B cell (primary cell): Measurements from ENCODE around the gene IMMP2L. TPM values are rescaled to one million over a fixed set of nuclear protein-coding genes. Genes with fewer than 3 reads are reported as not detected.

Experiments
- ATAC-seq: fragments of 200-7000 bp; cut with Tn5 transposase; one replicate; pipeline ENCODE4 v1.10.0; 2021; ENCODE audit warnings: low read depth, mild to moderate bottlenecking, moderate number of reproducible peaks, moderate library complexity
- CTCF ChIA-PET: fragments of 350-600 bp; sonication (Branson Sonifier 250); formaldehyde crosslinking; loops from one replicate; lab custom pipeline; 2021; ENCODE audit warnings: antibody characterized with exemption, inconsistent platforms; lab: Charles Lee
- POLR2A ChIA-PET: fragments of 350-600 bp; sonication (Branson Sonifier 250); formaldehyde crosslinking; loops from one replicate; lab custom pipeline; 2021; ENCODE audit warnings: antibody characterized with exemption; lab: Charles Lee
- DNase-seq: peaks from one replicate; pipeline ENCODE4 v3.0.0; 2013
- H2AFZ ChIP-seq: 2 replicates; pipeline ENCODE4 v1.6.1; 2012; ENCODE audit warnings: mild to moderate bottlenecking, low read depth, low read length; ENCODE audit not compliant: insufficient read depth, poor library complexity, severe bottlenecking
- H3K27ac ChIP-seq, 2 donors: 1 replicate in 1 of 2; 2 replicates in 1 of 2; pipeline ENCODE4 v1.5.1; 2012 to 2013; ENCODE audit warnings: low read length in 2 of 2, mild to moderate bottlenecking in 2 of 2, moderate library complexity in 1 of 2
- H3K27me3 ChIP-seq, 4 experiments: fragments of 200-600 bp in 1 of 4; sonication (generic) in 1 of 4; replicated peaks in 1 of 4; 1 replicate in 2 of 4; 2 replicates in 2 of 4; pipeline versions ENCODE4 v1.6.1 to v1.7.0; 2013 to 2016; ENCODE audit warnings: low read length in 3 of 4, mild to moderate bottlenecking in 2 of 4, mixed read lengths in 1 of 4, moderate library complexity in 1 of 4; ENCODE audit not compliant: insufficient read depth in 4 of 4, control insufficient read depth in 3 of 4; ENCODE audit errors: control extremely low read depth in 1 of 4
- H3K36me3 ChIP-seq, 2 experiments: replicated peaks in 1 of 2; 1 replicate in 1 of 2; 2 replicates in 1 of 2; pipeline versions ENCODE4 v1.6.1 to v1.7.1; 2013; ENCODE audit warnings: low read length in 1 of 2; ENCODE audit not compliant: insufficient read depth in 2 of 2, control insufficient read depth in 1 of 2; ENCODE audit errors: control extremely low read depth in 1 of 2, extremely low read depth in 1 of 2
- H3K4me1 ChIP-seq, 2 donors: fragments of 200-600 bp in 1 of 2; sonication (generic) in 1 of 2; 1 replicate in 1 of 2; 2 replicates in 1 of 2; pipeline versions ENCODE4 v1.5.1 to v1.6.1; 2013 to 2017; ENCODE audit warnings: low read length in 2 of 2; ENCODE audit not compliant: control insufficient read depth in 2 of 2, insufficient read depth in 2 of 2
- H3K4me2 ChIP-seq: replicated peaks from 2 replicates; pipeline ENCODE3; 2012; ENCODE audit warnings: mild to moderate bottlenecking, low read depth, low read length; ENCODE audit not compliant: poor library complexity, severe bottlenecking
- H3K4me3 ChIP-seq, 5 experiments: fragments of 200-600 bp in 1 of 5; sonication (generic) in 1 of 5; 1 replicate in 3 of 5; 2 replicates in 2 of 5; pipeline versions ENCODE4 v1.5.1 to v1.7.0; 2011 to 2016; ENCODE audit warnings: low read length in 4 of 5, mild to moderate bottlenecking in 4 of 5, low read depth in 2 of 5, control low read depth in 1 of 5, moderate library complexity in 1 of 5; ENCODE audit not compliant: insufficient read depth in 1 of 5; ENCODE audit errors: control extremely low read depth in 1 of 5, extremely low read depth in 1 of 5
- H3K79me2 ChIP-seq: fragments of 200-600 bp; sonication (generic); one replicate; pipeline ENCODE4 v1.6.0; 2016; ENCODE audit warnings: low read length; ENCODE audit not compliant: control insufficient read depth, insufficient read depth
- H3K9ac ChIP-seq: fragments of 200-600 bp; sonication (generic); 2 replicates; pipeline ENCODE4 v1.6.1; 2017; ENCODE audit warnings: mild to moderate bottlenecking, low read length, moderate library complexity
- H3K9me3 ChIP-seq, 3 donors: one replicate each; pipeline versions ENCODE4 v1.6.1 to v1.7.1; 2013; ENCODE audit warnings: low read length in 2 of 3; ENCODE audit not compliant: control insufficient read depth in 2 of 3, insufficient read depth in 1 of 3; ENCODE audit errors: control extremely low read depth in 1 of 3
- H4K20me1 ChIP-seq: 2 replicates; pipeline ENCODE4 v1.6.0; 2012; ENCODE audit warnings: mild to moderate bottlenecking, low read length; ENCODE audit not compliant: insufficient read depth, control insufficient read depth, poor library complexity, severe bottlenecking
- H3K27ac Mint-ChIP-seq: one replicate; pipeline ENCODE4 v1.8.0; 2021; ENCODE audit warnings: mixed read lengths
- H3K27me3 Mint-ChIP-seq: one replicate; pipeline ENCODE4 v1.8.0; 2021; ENCODE audit warnings: mixed read lengths
- H3K4me1 Mint-ChIP-seq: one replicate; pipeline ENCODE4 v1.8.0; 2021; ENCODE audit warnings: mixed read lengths
- H3K4me3 Mint-ChIP-seq: one replicate; pipeline ENCODE4 v1.8.0; 2021; ENCODE audit warnings: mixed read lengths
- H3K9me3 Mint-ChIP-seq: one replicate; pipeline ENCODE4 v1.8.0; 2022; ENCODE audit warnings: mixed read lengths; ENCODE audit not compliant: insufficient read depth
- CTCF ChIP-seq: fragments of 200-600 bp; IDR thresholded peaks from one replicate; pipeline ENCODE4 v1.8.0; 2022; ENCODE audit warnings: antibody characterized with exemption, mild to moderate bottlenecking
- EZH2 ChIP-seq: IDR thresholded peaks from 2 replicates; pipeline ENCODE4 v1.6.1; 2012; ENCODE audit warnings: borderline replicate concordance, low read depth, mild to moderate bottlenecking, moderate library complexity, low read length; ENCODE audit not compliant: insufficient read depth, poor library complexity, severe bottlenecking
- intact Hi-C: fragments of 100-400 bp; cut with micrococcal nuclease; formaldehyde crosslinking; loops from one replicate; pipeline ENCODE4 v1.10.0; 2022
- polyA plus RNA-seq: library from polyadenylated mRNA; depleted of rRNA; stranded (reverse); fragments of >200 nt; gene quantifications from 2 replicates; pipeline ENCODE4 v1.2.3, GENCODE V29; 2012
- total RNA-seq, 2 donors: library from RNA; stranded (reverse); fragments of 120-200 nt in 1 of 2; gene quantifications; 1 replicate in 1 of 2; 2 replicates in 1 of 2; pipeline versions ENCODE4 v1.2.3 to v1.2.4, GENCODE V29; 2013 to 2022

IMMP2L gene
- total and polyA plus RNA-seq, 2 donors (not counting 1 experiment from before 2014, with no cell fraction given) = 3.8 to 34.2 TPM

GRCh38 chr7:111424768-111425167, 137.5 kb downstream of the IMMP2L start:
- ChIA-PET POLR2A (no interaction called here), CTCF (no interaction called here)
- no peaks in the 10 kb centered on the region for H3K27me3 ChIP-seq
- H3K4me2 ChIP-seq = no peak overlapping the region
- no peak overlapping the region for H2AFZ ChIP-seq
- H3K9me3 Mint-ChIP-seq = peaks cover 3% of the 10 kb centered on the region
- no peaks in the 10 kb centered on the region for H4K20me1 ChIP-seq
- no peak overlapping the region for H3K4me3 ChIP-seq
- H3K4me3 Mint-ChIP-seq = no peak overlapping the region
- H3K79me2 ChIP-seq = no peaks in the 10 kb centered on the region
- no peak overlapping the region for H3K27ac ChIP-seq
- no peak for ATAC-seq
- no peaks in the 10 kb centered on the region for H3K4me1 Mint-ChIP-seq
- intact Hi-C loops = no loop called here
- H3K9ac ChIP-seq = no peak overlapping the region
- H3K27me3 Mint-ChIP-seq = no peaks in the 10 kb centered on the region
- no peak overlapping the region for H3K27ac Mint-ChIP-seq
- DNase-seq = no peak
- H3K36me3 ChIP-seq = no peaks in the 10 kb centered on the region
- no peaks in the 10 kb centered on the region for H3K4me1 ChIP-seq
- TF ChIP-seq CTCF (no peak), EZH2 (no peak)
- H3K9me3 ChIP-seq = no peaks in the 10 kb centered on the region

GRCh38 chr7:111414374-111414773, 147.9 kb downstream of the IMMP2L start:
- Histone ChIP-seq H3K4me2 (no peak overlapping the region), H3K36me3 (no peaks in the 10 kb centered on the region), H3K9me3 (no peaks in the 10 kb centered on the region), H4K20me1 (no peaks in the 10 kb centered on the region), H3K4me1 (no peaks in the 10 kb centered on the region), H3K27ac (no peak overlapping the region), H3K79me2 (no peaks in the 10 kb centered on the region), H2AFZ (no peak overlapping the region), H3K4me3 (no peak overlapping the region), H3K27me3 (no peaks in the 10 kb centered on the region), H3K9ac (no peak overlapping the region)
- intact Hi-C loops = no loop called here
- H3K9me3 Mint-ChIP-seq = no peaks in the 10 kb centered on the region
- no peak overlapping the region for H3K4me3 Mint-ChIP-seq
- H3K27ac Mint-ChIP-seq = no peak overlapping the region
- peak; percentile 7 for DNase-seq
- ChIA-PET CTCF (interaction anchor here (0.6 kb wide), 1 partner anchor 224 kb away, joined by 4 read pairs; no protein-coding TSS in a partner anchor), POLR2A (no interaction called here)
- no peak for TF ChIP-seq EZH2
- TF ChIP-seq CTCF = no peak
- no peaks in the 10 kb centered on the region for H3K27me3 Mint-ChIP-seq
- H3K4me1 Mint-ChIP-seq = peaks cover 2% of the 10 kb centered on the region
- no peak for ATAC-seq
